ENCODE measurements around the gene PCDHA6. TPM values are rescaled to one million over a fixed set of nuclear protein-coding genes. Genes with fewer than 3 reads are reported as not detected.
"Not testable (repeated sequence)": the region's sequence is repeated elsewhere in the genome, so short reads cannot be mapped to it uniquely, and the experiment has no call there.

Gene PCDHA6
- total and polyA plus RNA-seq, 12 donors: 0.14 to 1.1 (median 0.36) TPM; not detected in 1

DNA sequence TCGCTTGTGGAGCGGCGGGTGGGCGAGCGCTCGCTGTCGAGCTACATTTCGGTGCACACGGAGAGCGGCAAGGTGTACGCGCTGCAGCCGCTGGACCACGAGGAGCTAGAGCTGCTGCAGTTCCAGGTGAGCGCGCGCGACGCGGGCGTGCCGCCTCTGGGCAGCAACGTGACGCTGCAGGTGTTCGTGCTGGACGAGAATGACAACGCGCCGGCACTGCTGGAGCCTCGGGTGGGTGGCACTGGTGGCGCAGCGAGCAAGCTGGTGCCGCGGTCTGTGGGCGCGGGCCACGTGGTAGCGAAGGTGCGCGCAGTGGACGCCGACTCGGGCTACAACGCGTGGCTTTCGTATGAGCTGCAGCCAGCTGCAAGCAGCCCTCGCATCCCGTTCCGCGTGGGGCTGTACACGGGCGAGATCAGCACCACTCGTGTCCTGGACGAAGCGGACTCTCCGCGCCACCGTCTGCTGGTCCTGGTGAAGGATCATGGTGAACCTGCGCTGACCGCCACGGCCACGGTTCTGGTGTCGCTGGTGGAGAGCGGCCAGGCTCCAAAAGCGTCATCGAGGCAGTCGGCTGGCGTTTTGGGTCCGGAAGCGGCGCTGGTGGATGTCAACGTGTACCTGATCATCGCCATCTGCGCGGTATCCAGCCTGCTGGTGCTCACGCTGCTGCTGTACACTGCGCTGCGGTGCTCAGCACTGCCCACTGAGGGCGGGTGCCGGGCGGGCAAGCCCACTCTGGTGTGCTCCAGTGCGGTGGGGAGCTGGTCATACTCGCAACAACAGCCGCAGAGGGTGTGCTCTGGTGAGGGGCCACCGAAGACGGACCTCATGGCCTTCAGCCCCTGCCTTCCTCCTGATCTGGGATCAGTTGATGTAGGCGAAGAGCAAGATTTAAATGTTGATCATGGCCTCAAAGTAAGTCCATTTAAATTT is 15.3 kb downstream of the PCDHA6 start:
- Histone ChIP-seq H3K4me1 (replicated peaks in 1 of 2) (no peaks in the 10 kb centered on the region), H3K9me3 (replicated peaks in 1 of 3) (peaks cover 0 to 16% (median 0%) of the 10 kb centered on the region in 3 donors), H3K27ac (no peak overlapping the region), H3K27me3 (peaks cover under 1% of the 10 kb centered on the region), H3K4me3 (no peak overlapping the region), H3K36me3 (replicated peaks in 1 of 2) (no peaks in the 10 kb centered on the region)
- no peak for DNase-seq
- 35 to 49% (median 38%) methylated on average over 7 to 87 of the region's 87 CpGs; no CpG with 5 or more reads in 1 of the 4 donors for WGBS, 4 donors
- intact Hi-C loops (cut with DNase I): no loop called here
- TF ChIP-seq POLR2A (IDR thresholded peaks at IDR 0.05): no peak
- TF ChIP-seq, protein P1, sequence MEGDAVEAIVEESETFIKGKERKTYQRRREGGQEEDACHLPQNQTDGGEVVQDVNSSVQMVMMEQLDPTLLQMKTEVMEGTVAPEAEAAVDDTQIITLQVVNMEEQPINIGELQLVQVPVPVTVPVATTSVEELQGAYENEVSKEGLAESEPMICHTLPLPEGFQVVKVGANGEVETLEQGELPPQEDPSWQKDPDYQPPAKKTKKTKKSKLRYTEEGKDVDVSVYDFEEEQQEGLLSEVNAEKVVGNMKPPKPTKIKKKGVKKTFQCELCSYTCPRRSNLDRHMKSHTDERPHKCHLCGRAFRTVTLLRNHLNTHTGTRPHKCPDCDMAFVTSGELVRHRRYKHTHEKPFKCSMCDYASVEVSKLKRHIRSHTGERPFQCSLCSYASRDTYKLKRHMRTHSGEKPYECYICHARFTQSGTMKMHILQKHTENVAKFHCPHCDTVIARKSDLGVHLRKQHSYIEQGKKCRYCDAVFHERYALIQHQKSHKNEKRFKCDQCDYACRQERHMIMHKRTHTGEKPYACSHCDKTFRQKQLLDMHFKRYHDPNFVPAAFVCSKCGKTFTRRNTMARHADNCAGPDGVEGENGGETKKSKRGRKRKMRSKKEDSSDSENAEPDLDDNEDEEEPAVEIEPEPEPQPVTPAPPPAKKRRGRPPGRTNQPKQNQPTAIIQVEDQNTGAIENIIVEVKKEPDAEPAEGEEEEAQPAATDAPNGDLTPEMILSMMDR (IDR thresholded peaks at IDR 0.05): no peak

DNA sequence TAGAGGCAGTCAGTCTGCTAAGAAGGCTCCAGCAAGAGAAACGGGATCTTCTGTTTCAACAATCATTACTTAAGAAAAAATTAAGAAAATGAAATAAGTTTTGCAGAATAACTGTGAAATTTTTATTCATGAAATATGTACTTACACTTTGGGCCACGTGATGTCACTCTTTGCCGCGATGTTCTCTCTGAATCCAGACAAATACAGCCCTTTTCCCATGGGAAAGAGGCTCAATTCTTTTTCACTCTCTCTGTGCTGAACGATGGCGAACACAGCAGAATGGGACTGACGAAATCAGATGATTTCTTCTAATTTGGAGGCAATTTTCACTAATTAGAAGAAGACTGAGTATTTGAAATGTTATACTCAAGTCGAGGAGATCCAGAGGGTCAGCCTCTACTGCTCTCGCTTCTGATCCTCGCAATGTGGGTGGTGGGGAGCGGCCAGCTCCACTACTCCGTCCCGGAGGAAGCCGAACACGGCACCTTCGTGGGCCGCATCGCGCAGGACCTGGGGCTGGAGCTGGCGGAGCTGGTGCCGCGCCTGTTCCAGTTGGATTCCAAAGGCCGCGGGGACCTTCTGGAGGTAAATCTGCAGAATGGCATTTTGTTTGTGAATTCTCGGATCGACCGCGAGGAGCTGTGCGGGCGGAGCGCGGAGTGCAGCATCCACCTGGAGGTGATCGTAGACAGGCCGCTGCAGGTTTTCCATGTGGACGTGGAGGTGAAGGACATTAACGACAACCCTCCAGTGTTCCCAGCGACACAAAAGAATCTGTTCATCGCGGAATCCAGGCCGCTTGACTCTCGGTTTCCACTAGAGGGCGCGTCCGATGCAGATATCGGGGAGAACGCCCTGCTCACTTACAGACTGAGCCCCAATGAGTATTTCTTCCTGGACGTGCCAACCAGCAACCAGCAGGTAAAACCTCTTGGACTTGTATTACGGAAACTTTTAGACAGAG is 20.7 kb downstream of the PCDHA6 start, which contains the start of gene PCDHA9:
PCDHA9 (plus strand) TSS at position 244 of the 964 bp plus-strand sequence; CDS start at position 358, 114 bp downstream.
- DNase-seq; intact Hi-C loops (cut with DNase I); H3K4me3 ChIP-seq; H3K27me3 ChIP-seq; H3K27ac ChIP-seq; H3K36me3 ChIP-seq (replicated peaks in 1 of 2); H3K4me1 ChIP-seq (replicated peaks in 1 of 2): not testable (repeated sequence)
- 12 to 27% (median 15%) methylated on average over 15 to 46 of the region's 48 CpGs; no CpG with 5 or more reads in 1 of the 4 donors for WGBS, 4 donors
- peaks cover 0 to 16% (median 0%) of the 10 kb centered on the region in 3 donors for H3K9me3 ChIP-seq (replicated peaks in 1 of 3)

DNA sequence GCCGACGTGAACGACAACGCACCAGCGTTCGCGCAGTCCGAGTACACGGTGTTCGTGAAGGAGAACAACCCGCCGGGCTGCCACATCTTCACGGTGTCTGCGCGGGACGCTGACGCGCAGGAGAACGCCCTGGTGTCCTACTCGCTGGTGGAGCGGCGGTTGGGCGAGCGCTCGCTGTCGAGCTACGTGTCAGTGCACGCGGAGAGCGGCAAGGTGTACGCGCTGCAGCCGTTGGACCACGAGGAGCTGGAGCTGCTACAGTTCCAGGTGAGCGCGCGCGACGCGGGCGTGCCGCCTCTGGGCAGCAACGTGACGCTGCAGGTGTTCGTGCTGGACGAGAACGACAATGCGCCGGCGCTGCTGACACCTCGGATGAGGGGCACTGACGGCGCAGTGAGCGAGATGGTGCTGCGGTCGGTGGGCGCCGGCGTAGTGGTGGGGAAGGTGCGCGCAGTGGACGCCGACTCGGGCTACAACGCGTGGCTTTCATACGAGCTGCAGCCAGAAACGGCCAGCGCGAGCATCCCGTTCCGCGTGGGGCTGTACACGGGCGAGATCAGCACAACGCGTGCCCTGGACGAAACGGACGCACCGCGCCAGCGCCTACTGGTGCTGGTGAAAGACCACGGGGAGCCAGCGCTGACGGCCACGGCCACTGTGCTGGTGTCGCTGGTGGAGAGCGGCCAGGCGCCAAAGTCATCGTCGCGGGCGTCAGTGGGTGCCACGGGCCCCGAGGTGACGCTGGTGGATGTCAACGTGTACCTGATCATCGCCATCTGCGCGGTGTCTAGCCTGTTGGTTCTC is 22.3 kb downstream of the PCDHA6 start:
- H3K4me1 ChIP-seq (replicated peaks in 1 of 2); H3K4me3 ChIP-seq; H3K27me3 ChIP-seq; H3K9me3 ChIP-seq (replicated peaks in 1 of 3); DNase-seq; intact Hi-C loops (cut with DNase I); H3K36me3 ChIP-seq (replicated peaks in 1 of 2); H3K27ac ChIP-seq: not testable (repeated sequence)
- WGBS, 4 donors: 34 to 55% (median 41%) methylated on average over 44 to 101 of the region's 101 CpGs; no CpG with 5 or more reads in 1 of the 4 donors

DNA sequence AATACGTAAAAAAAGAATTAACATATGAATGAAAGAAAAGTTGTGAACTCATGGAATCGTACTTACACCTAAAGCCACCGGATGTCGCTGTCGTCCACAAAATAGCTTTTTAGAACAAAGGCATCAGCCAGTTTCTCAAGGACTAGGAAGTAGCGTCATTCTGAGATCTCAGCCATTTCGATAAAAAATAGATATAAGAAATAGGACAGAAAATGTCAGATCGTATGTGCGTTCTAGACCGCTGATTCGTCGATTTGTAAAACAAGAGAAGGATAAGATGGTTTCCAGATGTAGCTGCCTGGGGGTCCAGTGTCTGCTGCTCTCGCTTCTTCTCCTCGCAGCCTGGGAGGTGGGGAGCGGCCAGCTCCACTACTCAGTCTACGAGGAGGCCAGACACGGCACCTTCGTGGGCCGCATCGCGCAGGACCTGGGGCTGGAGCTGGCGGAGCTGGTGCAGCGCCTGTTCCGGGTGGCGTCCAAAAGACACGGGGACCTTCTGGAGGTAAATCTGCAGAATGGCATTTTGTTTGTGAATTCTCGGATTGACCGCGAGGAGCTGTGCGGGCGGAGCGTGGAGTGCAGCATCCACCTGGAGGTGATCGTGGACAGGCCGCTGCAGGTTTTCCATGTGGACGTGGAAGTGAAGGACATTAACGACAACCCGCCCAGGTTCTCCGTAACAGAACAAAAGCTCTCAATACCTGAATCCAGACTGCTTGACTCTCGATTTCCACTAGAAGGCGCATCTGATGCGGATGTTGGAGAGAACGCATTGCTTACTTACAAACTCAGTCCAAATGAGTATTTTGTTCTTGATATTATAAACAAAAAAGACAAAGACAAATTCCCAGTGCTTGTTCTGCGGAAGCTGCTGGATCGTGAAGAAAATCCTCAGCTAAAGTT is 28.3 kb downstream of the PCDHA6 start, which contains the start of gene PCDHA10:
PCDHA10 (plus strand) TSS at position 126 of the 903 bp plus-strand sequence; CDS start at position 278, 152 bp downstream.
- 16 to 22% (median 22%) methylated on average over 43 to 44 of the region's 44 CpGs; no CpG with 5 or more reads in 1 of the 4 donors for WGBS, 4 donors
- no peaks in the 10 kb centered on the region for H3K4me1 ChIP-seq (replicated peaks in 1 of 2)
- TF ChIP-seq, protein P1 (IDR thresholded peaks at IDR 0.05): peak in 3 of 6 experiments; percentile 16 to 26 (median 25)
- no peak for TF ChIP-seq POLR2A (IDR thresholded peaks at IDR 0.05)
- peaks cover 6% of the 10 kb centered on the region for H3K27me3 ChIP-seq
- no peak for DNase-seq
- intact Hi-C loops (cut with DNase I): no loop called here
- H3K9me3 ChIP-seq (replicated peaks in 1 of 3): peaks cover 0 to 12% (median 0%) of the 10 kb centered on the region in 3 donors
- H3K4me3 ChIP-seq: peak within 1 kb of the TSS in 1 of 4 donors; percentile 2
- H3K36me3 ChIP-seq (replicated peaks in 1 of 2): no peaks in the 10 kb centered on the region
- H3K27ac ChIP-seq: no peak within 1 kb of the TSS

Measured in adrenal gland (tissue), 12 donors.